WTC11 (cell line): ENCODE results near the gene SOWAHA. TPM values are rescaled to one million over a fixed set of nuclear protein-coding genes. Genes with fewer than 3 reads are reported as not detected.

Experiments used
- ATAC-seq: fragments of 200-7000 bp; cut with Tn5 transposase; 2 replicates; pipeline ENCODE4 v1.10.0; 2021; ENCODE audit warnings: mild to moderate bottlenecking, moderate library complexity
- CTCF ChIA-PET: fragments of 300-600 bp; sonication (Branson Sonifier 250); formaldehyde crosslinking; loops from one replicate; lab custom pipeline; 2021; ENCODE audit warnings: antibody characterized with exemption; lab: Charles Lee
- POLR2A ChIA-PET: fragments of 350-600 bp; sonication (Branson Sonifier 250); formaldehyde crosslinking; loops from one replicate; lab custom pipeline; 2021; ENCODE audit warnings: antibody characterized with exemption; lab: Charles Lee
- DNase-seq: peaks from one replicate; pipeline ENCODE4 v3.0.0; 2021; ENCODE audit warnings: low spot score
- H3K27ac Mint-ChIP-seq: 2 replicates; pipeline ENCODE4 v1.8.0; 2021; ENCODE audit warnings: mixed read lengths
- H3K27me3 Mint-ChIP-seq: 2 replicates; pipeline ENCODE4 v1.8.0; 2021; ENCODE audit warnings: low read depth, mild to moderate bottlenecking, moderate library complexity, mixed read lengths
- H3K36me3 Mint-ChIP-seq: 2 replicates; pipeline ENCODE4 v1.8.0; 2021; ENCODE audit warnings: mixed read lengths
- H3K4me1 Mint-ChIP-seq: 2 replicates; pipeline ENCODE4 v1.8.0; 2022; ENCODE audit warnings: mixed read lengths
- H3K4me3 Mint-ChIP-seq: 2 replicates; pipeline ENCODE4 v1.8.0; 2021; ENCODE audit warnings: mild to moderate bottlenecking, moderate library complexity, mixed read lengths
- H3K9me3 Mint-ChIP-seq: 2 replicates; pipeline ENCODE4 v1.8.0; 2021; ENCODE audit warnings: mixed read lengths
- AFF4 ChIP-seq: sonication (generic); formaldehyde crosslinking; IDR thresholded peaks from 2 replicates; pipeline ENCODE4 v1.8.1; 2023; ENCODE audit warnings: mild to moderate bottlenecking, missing genetic modification reagents, borderline replicate concordance
- KAT7 ChIP-seq: sonication (generic); formaldehyde crosslinking; IDR thresholded peaks from 2 replicates; pipeline ENCODE4 v1.8.1; 2023; ENCODE audit warnings: missing genetic modification reagents, mild to moderate bottlenecking, borderline replicate concordance
- MAX ChIP-seq: sonication (generic); formaldehyde crosslinking; IDR thresholded peaks from 2 replicates; pipeline ENCODE4 v1.8.0; 2022; ENCODE audit warnings: mild to moderate bottlenecking, missing genetic modification reagents
- MYBL2 ChIP-seq: sonication (generic); formaldehyde crosslinking; IDR thresholded peaks from 2 replicates; pipeline ENCODE4 v1.8.1; 2023; ENCODE audit warnings: mild to moderate bottlenecking, moderate library complexity, missing genetic modification reagents
- ZNF423 ChIP-seq: fragments of 250-450 bp; sonication (Bioruptor Pico); IDR thresholded peaks from 2 replicates; pipeline ENCODE4 v2.1.2; 2022; ENCODE audit warnings: mild to moderate bottlenecking, moderate library complexity
- total RNA-seq: library from RNA; stranded (reverse); gene quantifications from 3 replicates; pipeline ENCODE4 v1.2.3, GENCODE V29; 2021
- TF ChIP-seq, protein P1 (sequence below): sonication (generic); formaldehyde crosslinking; IDR thresholded peaks from 2 replicates; pipeline ENCODE4 v1.8.0; 2023; ENCODE audit warnings: missing genetic modification reagents, mild to moderate bottlenecking, borderline replicate concordance
- TF ChIP-seq, protein P2 (sequence below): fragments of 250-450 bp; sonication (Bioruptor Pico); IDR thresholded peaks from 2 replicates; pipeline ENCODE4 v1.8.0; 2021; ENCODE audit warnings: mild to moderate bottlenecking
- TF ChIP-seq, protein P3 (sequence below): sonication (generic); formaldehyde crosslinking; IDR thresholded peaks from 2 replicates; pipeline ENCODE4 v1.8.1; 2023; ENCODE audit warnings: mild to moderate bottlenecking, moderate library complexity, missing genetic modification reagents

Gene SOWAHA
- total RNA-seq, 1 experiment from 2014 or later, result 0.11 TPM

DNA sequence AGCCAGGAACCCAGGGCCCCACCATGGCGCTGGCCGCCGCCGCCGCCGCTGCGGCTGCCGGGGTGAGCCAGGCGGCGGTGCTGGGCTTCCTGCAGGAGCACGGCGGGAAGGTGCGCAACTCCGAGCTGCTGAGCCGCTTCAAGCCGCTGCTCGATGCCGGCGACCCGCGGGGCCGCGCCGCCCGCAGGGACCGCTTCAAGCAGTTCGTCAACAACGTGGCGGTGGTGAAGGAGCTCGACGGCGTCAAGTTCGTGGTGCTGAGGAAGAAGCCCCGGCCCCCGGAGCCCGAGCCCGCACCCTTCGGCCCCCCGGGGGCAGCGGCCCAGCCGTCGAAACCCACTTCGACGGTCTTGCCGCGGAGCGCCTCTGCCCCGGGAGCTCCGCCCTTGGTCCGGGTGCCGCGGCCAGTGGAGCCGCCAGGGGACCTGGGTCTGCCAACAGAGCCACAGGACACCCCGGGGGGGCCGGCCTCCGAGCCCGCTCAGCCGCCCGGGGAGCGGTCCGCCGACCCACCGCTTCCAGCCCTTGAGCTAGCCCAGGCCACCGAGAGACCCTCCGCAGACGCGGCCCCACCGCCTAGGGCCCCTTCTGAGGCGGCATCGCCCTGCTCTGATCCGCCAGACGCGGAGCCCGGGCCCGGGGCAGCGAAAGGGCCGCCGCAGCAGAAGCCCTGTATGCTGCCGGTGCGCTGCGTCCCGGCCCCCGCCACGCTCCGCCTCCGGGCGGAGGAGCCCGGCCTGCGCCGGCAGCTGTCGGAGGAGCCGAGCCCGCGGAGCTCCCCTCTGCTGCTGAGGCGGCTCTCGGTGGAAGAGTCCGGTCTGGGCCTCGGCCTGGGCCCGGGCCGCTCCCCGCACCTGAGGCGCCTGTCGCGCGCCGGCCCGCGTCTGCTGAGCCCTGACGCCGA is 749 bp downstream of the SOWAHA start:
- Mint-ChIP-seq H3K36me3 (no peaks in the 10 kb centered on the region), H3K4me3 (peak overlapping the region; percentile 37; the same call in 1 of the 2 replicates), H3K27ac (no peak overlapping the region), H3K4me1 (peaks cover 9% of the 10 kb centered on the region), H3K27me3 (peaks cover 77% of the 10 kb centered on the region), H3K9me3 (no peaks in the 10 kb centered on the region)
- no peak for TF ChIP-seq AFF4 (CRISPR knock-in tag)
- TF ChIP-seq, protein P1, sequence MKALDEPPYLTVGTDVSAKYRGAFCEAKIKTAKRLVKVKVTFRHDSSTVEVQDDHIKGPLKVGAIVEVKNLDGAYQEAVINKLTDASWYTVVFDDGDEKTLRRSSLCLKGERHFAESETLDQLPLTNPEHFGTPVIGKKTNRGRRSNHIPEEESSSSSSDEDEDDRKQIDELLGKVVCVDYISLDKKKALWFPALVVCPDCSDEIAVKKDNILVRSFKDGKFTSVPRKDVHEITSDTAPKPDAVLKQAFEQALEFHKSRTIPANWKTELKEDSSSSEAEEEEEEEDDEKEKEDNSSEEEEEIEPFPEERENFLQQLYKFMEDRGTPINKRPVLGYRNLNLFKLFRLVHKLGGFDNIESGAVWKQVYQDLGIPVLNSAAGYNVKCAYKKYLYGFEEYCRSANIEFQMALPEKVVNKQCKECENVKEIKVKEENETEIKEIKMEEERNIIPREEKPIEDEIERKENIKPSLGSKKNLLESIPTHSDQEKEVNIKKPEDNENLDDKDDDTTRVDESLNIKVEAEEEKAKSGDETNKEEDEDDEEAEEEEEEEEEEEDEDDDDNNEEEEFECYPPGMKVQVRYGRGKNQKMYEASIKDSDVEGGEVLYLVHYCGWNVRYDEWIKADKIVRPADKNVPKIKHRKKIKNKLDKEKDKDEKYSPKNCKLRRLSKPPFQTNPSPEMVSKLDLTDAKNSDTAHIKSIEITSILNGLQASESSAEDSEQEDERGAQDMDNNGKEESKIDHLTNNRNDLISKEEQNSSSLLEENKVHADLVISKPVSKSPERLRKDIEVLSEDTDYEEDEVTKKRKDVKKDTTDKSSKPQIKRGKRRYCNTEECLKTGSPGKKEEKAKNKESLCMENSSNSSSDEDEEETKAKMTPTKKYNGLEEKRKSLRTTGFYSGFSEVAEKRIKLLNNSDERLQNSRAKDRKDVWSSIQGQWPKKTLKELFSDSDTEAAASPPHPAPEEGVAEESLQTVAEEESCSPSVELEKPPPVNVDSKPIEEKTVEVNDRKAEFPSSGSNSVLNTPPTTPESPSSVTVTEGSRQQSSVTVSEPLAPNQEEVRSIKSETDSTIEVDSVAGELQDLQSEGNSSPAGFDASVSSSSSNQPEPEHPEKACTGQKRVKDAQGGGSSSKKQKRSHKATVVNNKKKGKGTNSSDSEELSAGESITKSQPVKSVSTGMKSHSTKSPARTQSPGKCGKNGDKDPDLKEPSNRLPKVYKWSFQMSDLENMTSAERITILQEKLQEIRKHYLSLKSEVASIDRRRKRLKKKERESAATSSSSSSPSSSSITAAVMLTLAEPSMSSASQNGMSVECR (CRISPR knock-in tag), result no peak
- TF ChIP-seq ZNF423 (CRISPR knock-in tag), result peak; percentile 18; the same call in 1 of the 2 replicates
- no peak for TF ChIP-seq KAT7 (CRISPR knock-in tag)
- TF ChIP-seq, protein P2, sequence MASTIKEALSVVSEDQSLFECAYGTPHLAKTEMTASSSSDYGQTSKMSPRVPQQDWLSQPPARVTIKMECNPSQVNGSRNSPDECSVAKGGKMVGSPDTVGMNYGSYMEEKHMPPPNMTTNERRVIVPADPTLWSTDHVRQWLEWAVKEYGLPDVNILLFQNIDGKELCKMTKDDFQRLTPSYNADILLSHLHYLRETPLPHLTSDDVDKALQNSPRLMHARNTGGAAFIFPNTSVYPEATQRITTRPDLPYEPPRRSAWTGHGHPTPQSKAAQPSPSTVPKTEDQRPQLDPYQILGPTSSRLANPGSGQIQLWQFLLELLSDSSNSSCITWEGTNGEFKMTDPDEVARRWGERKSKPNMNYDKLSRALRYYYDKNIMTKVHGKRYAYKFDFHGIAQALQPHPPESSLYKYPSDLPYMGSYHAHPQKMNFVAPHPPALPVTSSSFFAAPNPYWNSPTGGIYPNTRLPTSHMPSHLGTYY, result no peak
- TF ChIP-seq MYBL2 (CRISPR knock-in tag), result peak; percentile 59; the same call in 1 of the 2 replicates
- TF ChIP-seq, protein P3, sequence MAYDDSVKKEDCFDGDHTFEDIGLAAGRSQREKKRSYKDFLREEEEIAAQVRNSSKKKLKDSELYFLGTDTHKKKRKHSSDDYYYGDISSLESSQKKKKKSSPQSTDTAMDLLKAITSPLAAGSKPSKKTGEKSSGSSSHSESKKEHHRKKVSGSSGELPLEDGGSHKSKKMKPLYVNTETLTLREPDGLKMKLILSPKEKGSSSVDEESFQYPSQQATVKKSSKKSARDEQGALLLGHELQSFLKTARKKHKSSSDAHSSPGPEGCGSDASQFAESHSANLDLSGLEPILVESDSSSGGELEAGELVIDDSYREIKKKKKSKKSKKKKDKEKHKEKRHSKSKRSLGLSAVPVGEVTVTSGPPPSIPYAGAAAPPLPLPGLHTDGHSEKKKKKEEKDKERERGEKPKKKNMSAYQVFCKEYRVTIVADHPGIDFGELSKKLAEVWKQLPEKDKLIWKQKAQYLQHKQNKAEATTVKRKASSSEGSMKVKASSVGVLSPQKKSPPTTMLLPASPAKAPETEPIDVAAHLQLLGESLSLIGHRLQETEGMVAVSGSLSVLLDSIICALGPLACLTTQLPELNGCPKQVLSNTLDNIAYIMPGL (CRISPR knock-in tag), result peak; percentile 31; the same call in 1 of the 2 replicates
- TF ChIP-seq MAX (CRISPR knock-in tag), result peak; percentile 52; the same call in 1 of the 2 replicates
- peak; percentile 68 for DNase-seq
- ChIA-PET CTCF (interaction anchor here (0.6 to 3.1 kb wide), 15 partner anchors 9 to 1134 kb away, joined by 3 to 26 read pairs (median 6); partner anchors contain the start of genes CCNI2, GDF9, KIF3A and SEPTIN8), POLR2A (interaction anchor here (0.6 to 1.9 kb wide), 6 partner anchors 9 to 317 kb away, joined by 3 to 7 read pairs (median 4); partner anchors contain the start of genes GDF9 and UQCRQ)
- ATAC-seq, result peak; percentile 83
